ENCODE results near the gene CRACR2B.
A peak's percentile ranks its signal among the peaks of the same experiment; 100 is the strongest.

CRACR2B gene

DNA sequence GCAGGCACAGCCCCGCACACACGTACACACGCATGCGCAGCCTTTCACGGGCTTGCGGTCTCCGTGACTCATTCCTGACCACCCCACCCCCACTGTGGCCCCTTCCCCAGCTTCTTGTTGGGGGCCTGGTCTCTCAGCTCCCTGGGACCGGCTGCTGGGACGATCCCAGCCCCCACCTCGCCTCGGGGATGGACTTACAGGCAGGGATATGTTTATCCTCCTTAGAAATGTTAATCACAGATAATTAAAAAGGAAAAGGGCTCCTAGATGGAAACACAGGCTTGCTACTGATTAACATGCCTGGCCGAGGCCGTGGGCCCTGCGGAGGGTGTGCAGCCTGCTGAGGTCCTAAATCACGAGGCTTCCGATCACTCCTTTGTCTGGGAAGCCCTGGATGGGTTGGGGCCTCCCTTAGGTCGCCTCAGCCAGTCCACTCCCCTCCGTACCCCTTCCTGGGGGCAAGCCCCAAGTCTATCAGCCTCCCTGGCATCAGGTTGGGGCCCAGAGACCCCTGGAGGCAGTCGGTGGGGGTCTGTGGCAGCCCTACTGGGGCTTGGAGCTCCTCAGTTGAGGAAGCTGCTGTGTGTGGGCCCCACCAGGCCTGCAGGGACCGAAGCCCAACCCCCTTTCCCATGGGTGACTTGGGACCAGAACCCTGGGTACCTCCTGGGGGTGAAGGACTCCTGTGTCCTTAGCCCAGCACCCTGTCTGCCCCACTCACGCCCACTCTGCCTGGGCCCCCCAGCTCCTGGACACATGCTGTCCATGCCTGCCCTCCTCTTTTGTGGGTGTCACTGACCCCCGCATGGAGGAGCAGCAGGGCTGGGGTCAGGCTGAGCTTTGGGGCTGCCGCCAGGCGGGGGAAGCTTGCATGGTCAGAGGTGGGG, 35.5 kb downstream of the CRACR2B start:
- Mint-ChIP-seq H3K9me3 (no peaks in the 10 kb centered on the region), H3K27me3 (peaks cover 8% of the 10 kb centered on the region), H3K27ac (no peak overlapping the region), H3K36me3 (no peaks in the 10 kb centered on the region), H3K4me3 (no peak overlapping the region), H3K4me1 (peaks cover 3% of the 10 kb centered on the region)
- ATAC-seq (ENCODE audit: low read depth) = no peak
- DNase-seq (ENCODE audit: low spot score in 2 of 2) = no peak

DNA sequence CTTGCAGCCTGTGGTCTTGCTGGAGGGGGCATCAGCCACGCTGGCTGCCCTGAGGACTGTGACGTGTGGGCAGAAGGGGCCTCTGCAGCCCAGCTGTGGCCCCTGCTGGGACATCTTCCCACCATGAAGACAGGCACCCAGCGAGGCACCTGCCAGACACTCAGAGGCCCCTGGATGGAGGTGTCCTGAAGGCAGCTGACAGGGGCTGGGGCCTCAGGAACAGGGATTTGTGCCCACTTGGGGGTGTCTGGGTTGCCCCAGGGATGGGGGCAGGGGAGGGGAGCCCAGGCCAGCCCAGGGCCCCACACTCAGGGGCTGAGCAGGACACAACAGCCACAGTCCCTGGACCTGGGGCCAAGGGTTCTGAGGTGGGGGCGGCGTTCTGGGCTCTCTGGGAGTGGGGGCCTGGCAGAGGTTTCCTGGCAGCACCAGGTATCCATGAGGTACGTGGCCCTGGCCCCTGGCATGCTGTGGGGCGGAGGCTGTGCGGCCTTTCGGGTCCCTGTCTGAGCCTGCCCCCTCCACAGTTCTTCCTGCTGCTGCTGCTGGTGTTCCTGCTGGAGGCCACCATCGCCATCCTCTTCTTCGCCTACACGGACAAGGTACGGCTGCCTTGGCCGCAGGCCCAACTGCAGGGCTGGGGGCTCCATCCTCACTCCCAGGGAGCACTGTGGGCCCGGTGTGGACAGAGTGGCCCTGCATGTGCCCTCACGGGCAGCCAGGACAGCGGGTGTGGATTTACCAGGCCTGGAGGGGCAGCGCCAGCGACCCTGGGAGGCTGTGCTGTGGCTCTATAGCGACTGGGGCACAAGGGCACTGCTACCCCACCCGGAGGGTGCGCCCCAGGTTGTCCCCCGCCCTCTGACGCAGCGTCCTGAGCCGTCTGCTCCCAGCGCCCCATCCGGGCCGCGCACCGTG, 36.5 kb downstream of the CRACR2B start:
- Mint-ChIP-seq H3K27me3 (peaks cover 5% of the 10 kb centered on the region), H3K9me3 (no peaks in the 10 kb centered on the region), H3K4me1 (no peaks in the 10 kb centered on the region), H3K4me3 (no peak overlapping the region), H3K36me3 (peaks cover 2% of the 10 kb centered on the region), H3K27ac (no peak overlapping the region)
- no peak for ATAC-seq (ENCODE audit: low read depth)
- DNase-seq (ENCODE audit: low spot score in 2 of 2) = no peak

DNA sequence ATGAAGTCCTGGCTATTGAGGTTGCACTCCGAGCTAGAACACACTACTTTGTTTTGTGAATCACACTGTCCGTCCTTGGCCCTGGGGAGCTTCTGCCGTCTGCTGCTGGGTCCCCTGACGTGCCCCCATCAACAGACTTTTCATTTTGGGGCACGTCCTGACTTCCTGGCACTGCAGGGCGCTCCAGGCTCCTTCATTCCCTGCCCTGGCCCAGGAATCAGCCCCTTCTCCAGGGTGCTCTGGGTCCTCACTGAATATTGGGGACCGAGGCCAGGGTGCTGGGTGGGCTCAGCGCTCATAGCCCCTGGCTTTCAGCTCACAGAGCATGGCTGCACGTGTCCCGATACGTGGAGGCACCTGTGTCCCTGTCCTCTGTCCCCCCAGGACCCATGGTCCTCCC, 37.2 kb downstream of the CRACR2B start:
- Mint-ChIP-seq H3K9me3 (no peaks in the 10 kb centered on the region), H3K4me3 (no peak overlapping the region), H3K4me1 (no peaks in the 10 kb centered on the region), H3K36me3 (peaks cover 2% of the 10 kb centered on the region), H3K27me3 (no peaks in the 10 kb centered on the region), H3K27ac (no peak overlapping the region)
- DNase-seq (ENCODE audit: low spot score in 2 of 2) = no peak
- ATAC-seq (ENCODE audit: low read depth) = no peak

DNA sequence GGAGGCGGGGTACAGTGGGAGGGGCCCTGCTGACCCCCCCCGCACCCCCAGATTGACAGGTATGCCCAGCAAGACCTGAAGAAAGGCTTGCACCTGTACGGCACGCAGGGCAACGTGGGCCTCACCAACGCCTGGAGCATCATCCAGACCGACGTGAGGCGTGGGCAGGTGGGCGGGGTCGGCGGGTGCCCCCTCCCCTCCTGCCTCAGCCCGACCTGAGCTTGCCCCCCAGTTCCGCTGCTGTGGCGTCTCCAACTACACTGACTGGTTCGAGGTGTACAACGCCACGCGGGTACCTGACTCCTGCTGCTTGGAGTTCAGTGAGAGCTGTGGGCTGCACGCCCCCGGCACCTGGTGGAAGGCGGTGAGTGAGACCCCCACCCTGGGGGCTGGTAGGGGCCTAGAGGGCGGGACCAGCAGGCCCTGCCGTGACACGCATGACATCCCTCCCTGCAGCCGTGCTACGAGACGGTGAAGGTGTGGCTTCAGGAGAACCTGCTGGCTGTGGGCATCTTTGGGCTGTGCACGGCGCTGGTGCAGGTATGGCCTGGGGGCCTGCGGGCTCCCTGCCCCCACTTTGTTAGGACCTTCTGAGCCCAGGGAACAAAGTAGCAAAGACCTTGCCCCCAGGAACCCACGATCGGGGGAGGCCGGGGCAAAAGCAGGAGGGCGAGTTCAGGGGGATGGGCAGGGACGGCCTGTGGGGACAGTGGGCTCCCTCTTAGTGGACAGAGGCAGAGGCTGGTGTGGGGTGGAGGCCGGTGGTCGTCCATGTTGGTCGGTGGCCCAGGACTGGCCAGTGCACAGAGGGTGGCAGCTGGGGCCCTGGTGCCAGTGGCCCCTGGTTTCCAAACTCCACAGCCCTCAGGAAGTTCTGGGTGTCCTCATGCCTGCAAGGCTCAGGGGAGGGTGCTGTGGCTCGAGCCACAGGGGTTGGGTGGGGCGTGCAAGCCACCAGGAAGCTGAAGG, 38.0 kb downstream of the CRACR2B start:
- Mint-ChIP-seq H3K36me3 (peaks cover 2% of the 10 kb centered on the region), H3K27ac (peak overlapping the region; percentile 63), H3K4me3 (no peak overlapping the region)

DNA sequence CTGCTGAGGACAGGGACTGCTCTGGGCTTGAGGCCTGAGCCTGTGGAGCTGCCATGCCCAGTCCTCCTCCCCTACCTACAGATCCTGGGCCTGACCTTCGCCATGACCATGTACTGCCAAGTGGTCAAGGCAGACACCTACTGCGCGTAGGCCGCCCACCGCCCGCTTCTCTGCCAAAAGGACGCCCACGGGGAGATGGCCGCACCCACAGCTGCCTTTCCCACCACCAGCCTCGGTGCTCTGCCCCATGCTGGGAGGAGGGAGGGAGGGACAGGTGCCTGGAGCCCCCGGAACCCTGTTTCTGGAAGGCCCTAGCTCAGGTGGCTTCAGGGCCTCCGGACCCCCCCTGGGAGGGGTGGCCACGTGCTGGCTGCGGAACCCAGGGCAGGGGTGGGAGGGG, 38.8 kb downstream of the CRACR2B start:
- H3K4me1 Mint-ChIP-seq = no peaks in the 10 kb centered on the region
- no peak overlapping the region for H3K4me3 Mint-ChIP-seq
- ATAC-seq (ENCODE audit: low read depth) (no peak), DNase-seq (ENCODE audit: low spot score in 2 of 2) (no peak)
- H3K27me3 Mint-ChIP-seq = no peaks in the 10 kb centered on the region
- peaks cover 2% of the 10 kb centered on the region for H3K36me3 Mint-ChIP-seq
- no peaks in the 10 kb centered on the region for H3K9me3 Mint-ChIP-seq
- no peak overlapping the region for H3K27ac Mint-ChIP-seq

More for the DNA sequence above, 38.0 kb downstream of the CRACR2B start:
- no peak for ATAC-seq (ENCODE audit: low read depth)
- no peaks in the 10 kb centered on the region for H3K4me1 Mint-ChIP-seq
- no peak for DNase-seq (ENCODE audit: low spot score in 2 of 2)
- H3K9me3 Mint-ChIP-seq = no peaks in the 10 kb centered on the region
- no peaks in the 10 kb centered on the region for H3K27me3 Mint-ChIP-seq

DNA sequence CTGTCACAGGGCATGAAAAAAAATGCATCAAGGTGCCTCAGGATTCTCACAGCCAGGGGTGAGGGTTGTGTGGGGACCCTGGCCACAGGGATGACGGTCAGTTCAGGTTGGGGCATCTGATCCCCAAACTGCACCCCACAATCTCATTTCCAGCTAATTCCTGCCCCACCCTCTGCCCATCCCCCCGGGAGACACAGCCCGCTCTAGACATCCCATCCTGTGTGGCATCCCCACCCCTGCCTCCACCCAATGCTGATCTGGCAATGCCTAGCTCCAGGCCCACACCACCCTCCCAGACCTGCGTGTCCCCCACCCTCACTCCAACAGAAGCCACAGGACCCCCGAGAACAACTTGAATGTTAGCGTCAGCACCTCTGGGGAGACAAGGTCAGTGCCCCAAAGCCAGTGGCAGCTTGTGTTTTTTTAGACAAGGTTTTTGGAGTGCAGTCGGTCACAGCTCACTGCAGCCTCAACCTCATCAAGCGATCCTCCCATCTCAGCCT, 40.2 kb downstream of the CRACR2B start:
- Mint-ChIP-seq H3K27ac (no peak overlapping the region), H3K36me3 (peaks cover 2% of the 10 kb centered on the region), H3K4me3 (no peak overlapping the region), H3K27me3 (no peaks in the 10 kb centered on the region), H3K9me3 (no peaks in the 10 kb centered on the region), H3K4me1 (no peaks in the 10 kb centered on the region)
- ATAC-seq (ENCODE audit: low read depth) (no peak), DNase-seq (ENCODE audit: low spot score in 2 of 2) (no peak)

DNA sequence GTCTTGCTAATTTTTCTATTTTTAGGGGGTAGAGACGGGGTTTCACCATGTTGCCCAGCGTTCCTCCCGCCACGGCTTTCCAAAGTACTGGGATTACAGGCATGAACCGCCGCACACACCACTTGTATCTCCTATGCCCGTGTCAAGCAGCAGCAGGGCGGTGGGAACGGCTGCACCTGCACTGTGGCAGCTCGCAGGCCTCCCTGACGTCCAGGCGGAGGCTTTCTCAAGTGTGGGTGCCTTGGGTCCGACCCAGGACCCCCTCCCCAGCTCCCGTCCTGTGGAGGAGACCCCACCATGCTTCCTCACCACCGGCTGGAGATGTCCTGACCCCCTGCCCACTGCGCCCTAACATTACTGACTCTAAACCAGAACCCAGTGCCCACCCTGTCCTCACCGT, 40.7 kb downstream of the CRACR2B start:
- no peaks in the 10 kb centered on the region for H3K4me1 Mint-ChIP-seq
- H3K4me3 Mint-ChIP-seq = no peak overlapping the region
- no peak overlapping the region for H3K27ac Mint-ChIP-seq
- ATAC-seq (ENCODE audit: low read depth) (no peak), DNase-seq (ENCODE audit: low spot score in 2 of 2) (no peak)
- H3K9me3 Mint-ChIP-seq = no peaks in the 10 kb centered on the region
- H3K27me3 Mint-ChIP-seq = no peaks in the 10 kb centered on the region
- H3K36me3 Mint-ChIP-seq = peaks cover 5% of the 10 kb centered on the region

DNA sequence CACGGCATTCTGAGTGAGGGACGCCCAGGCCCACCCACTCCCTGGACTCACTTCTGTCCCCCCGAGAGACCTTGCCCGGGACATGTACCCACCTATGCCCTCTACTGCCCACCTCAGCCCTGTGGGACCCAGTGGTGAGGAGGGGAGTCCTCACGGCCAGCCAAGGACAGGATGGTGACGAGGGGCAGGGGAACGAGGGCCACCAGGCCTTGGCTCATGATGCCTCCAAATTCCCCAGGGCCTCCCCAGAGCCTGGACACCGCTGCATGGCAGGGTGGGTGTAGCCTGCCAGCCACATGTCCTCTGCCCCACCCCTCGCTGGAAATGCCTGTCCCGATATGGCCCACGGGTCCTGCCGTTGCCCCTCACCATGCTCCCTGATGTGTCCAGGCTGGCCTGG, 41.1 kb downstream of the CRACR2B start:
- Mint-ChIP-seq H3K9me3 (no peaks in the 10 kb centered on the region), H3K36me3 (peaks cover 8% of the 10 kb centered on the region), H3K4me3 (no peak overlapping the region), H3K27me3 (no peaks in the 10 kb centered on the region), H3K4me1 (no peaks in the 10 kb centered on the region), H3K27ac (no peak overlapping the region)
- DNase-seq (ENCODE audit: low spot score in 2 of 2) = no peak
- no peak for ATAC-seq (ENCODE audit: low read depth)

DNA sequence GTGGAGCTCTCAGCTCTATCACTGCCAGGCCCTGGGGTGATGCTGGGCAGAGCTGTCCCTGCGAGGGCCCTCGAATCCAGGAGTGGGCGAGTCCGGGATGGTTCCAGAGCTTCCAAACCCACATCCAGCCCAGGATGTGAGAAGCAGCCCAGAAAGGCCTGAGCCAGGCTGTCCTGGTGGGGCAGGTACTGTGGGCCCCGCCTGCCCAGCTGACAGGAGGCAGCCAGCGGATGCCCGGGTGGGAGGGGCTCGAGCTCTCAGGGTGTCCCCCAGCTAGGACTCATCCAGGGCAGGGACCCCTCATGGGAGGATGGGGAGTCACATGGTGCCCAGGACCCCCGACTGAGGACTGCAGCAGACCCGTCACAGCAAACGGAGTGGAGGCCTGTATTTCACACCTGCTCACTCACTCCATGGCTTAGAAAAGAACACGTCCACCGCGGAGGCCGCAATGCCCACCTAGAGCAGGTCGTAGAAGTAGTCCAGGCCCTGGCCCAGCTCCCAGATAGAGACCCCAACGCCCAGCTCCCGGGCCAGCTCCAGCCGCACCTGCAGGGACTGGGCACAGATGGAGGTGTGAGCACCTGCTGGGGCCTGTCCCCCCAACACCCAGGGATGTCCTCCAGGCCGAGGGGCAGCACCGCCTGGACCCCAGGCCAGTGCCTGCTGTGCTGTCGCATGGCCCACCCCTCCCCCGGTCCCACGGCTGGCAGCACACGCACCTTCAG, 41.8 kb downstream of the CRACR2B start:
- Mint-ChIP-seq H3K9me3 (no peaks in the 10 kb centered on the region), H3K4me3 (no peak overlapping the region), H3K36me3 (peaks cover 9% of the 10 kb centered on the region), H3K27ac (no peak overlapping the region), H3K4me1 (no peaks in the 10 kb centered on the region), H3K27me3 (no peaks in the 10 kb centered on the region)
- ATAC-seq (ENCODE audit: low read depth) (no peak), DNase-seq (ENCODE audit: low spot score in 2 of 2) (no peak)

DNA sequence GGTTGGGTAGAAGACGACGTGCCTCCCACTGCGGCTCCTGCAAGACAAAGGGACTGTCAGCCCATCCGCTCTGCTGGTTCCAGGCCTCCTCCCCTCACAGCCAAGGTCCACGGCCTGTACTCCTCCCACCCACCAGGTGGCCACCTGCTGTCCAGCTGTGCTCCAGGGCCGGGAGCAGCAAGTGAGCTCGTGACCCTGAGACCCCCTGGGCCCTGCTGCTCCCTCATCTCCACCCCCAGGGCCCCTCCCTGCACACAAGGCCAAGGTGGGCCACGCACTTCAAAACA, 42.4 kb downstream of the CRACR2B start:
- H3K27ac Mint-ChIP-seq = no peak overlapping the region
- H3K4me3 Mint-ChIP-seq = no peak overlapping the region
- no peaks in the 10 kb centered on the region for H3K27me3 Mint-ChIP-seq
- H3K4me1 Mint-ChIP-seq = no peaks in the 10 kb centered on the region
- ATAC-seq (ENCODE audit: low read depth) = no peak
- H3K36me3 Mint-ChIP-seq = peaks cover 9% of the 10 kb centered on the region
- DNase-seq (ENCODE audit: low spot score in 2 of 2) = no peak
- H3K9me3 Mint-ChIP-seq = no peaks in the 10 kb centered on the region

DNA sequence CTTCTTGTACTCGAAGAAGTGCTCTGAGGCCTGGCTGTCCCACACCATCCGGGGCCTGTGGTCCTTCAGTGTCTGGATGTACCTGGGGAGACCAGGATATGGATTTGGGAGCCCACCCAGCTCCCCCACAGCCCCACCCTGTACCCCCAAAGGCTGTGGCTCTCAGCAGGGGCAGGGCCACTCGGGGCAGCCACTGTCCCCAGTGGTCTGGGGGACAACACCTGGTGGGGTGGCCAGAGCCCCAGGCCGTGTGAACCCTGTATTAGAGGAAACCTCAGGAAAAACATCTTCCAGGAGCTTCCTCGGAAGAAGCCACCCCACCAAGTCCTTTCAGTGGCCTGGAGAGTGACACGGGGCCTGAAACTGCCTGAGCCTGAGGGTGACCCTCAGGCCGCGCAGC, 42.7 kb downstream of the CRACR2B start:
- Mint-ChIP-seq H3K36me3 (peaks cover 9% of the 10 kb centered on the region), H3K4me1 (no peaks in the 10 kb centered on the region), H3K27me3 (no peaks in the 10 kb centered on the region), H3K27ac (no peak overlapping the region), H3K9me3 (no peaks in the 10 kb centered on the region), H3K4me3 (no peak overlapping the region)
- DNase-seq (ENCODE audit: low spot score in 2 of 2) = no peak
- no peak for ATAC-seq (ENCODE audit: low read depth)

DNA sequence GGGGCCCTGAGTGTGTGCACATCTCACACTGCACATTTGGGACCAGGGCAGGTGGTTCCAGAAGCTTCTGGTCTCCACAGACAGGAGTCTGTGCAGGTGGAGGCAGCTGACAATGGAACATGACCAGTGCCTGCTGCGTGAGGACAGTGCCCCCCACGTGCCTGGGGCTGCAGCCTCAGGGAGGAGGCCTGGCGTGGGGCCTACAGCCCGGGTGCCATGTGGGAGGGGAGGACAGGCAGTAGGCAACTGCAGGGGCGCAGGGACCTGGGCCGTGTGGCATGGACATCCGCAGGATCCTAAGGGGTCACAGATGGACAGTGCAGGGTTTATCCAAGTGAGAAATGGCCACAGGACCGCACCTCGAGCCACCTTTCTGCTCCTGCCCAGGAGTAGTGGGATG, 43.8 kb downstream of the CRACR2B start:
- H3K36me3 Mint-ChIP-seq = peaks cover 12% of the 10 kb centered on the region
- H3K4me3 Mint-ChIP-seq = no peak overlapping the region
- ATAC-seq (ENCODE audit: low read depth) (no peak), DNase-seq (ENCODE audit: low spot score in 2 of 2) (no peak)
- no peaks in the 10 kb centered on the region for H3K9me3 Mint-ChIP-seq
- no peaks in the 10 kb centered on the region for H3K4me1 Mint-ChIP-seq
- no peaks in the 10 kb centered on the region for H3K27me3 Mint-ChIP-seq
- H3K27ac Mint-ChIP-seq = no peak overlapping the region

DNA sequence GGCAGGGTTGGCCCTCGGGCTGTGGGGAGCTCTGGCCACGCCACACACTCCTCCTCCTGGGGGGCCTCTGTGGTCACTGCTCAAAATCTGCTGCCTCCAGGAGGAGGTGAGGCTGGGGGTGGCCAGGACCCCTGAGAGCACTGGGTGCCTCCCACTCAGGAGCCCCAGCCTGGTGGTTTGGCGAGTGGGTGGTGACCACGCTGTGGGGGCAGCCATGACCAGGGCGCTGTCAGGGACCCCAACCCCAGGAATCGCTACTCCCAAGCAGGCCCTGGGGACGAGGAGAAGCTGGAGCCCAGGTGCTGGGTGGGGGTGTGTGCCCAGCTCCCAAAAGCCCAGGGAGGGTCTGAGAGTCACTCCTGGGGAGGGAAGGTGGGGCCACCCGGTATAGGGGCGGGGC, 45.1 kb downstream of the CRACR2B start:
- Mint-ChIP-seq H3K27ac (no peak overlapping the region), H3K9me3 (no peaks in the 10 kb centered on the region), H3K4me1 (no peaks in the 10 kb centered on the region), H3K27me3 (no peaks in the 10 kb centered on the region), H3K4me3 (no peak overlapping the region), H3K36me3 (peaks cover 17% of the 10 kb centered on the region)
- ATAC-seq (ENCODE audit: low read depth) (no peak), DNase-seq (ENCODE audit: low spot score in 2 of 2) (no peak)
